Measurements from ENCODE around the gene SNAPC2. TPM values are rescaled to one million over a fixed set of nuclear protein-coding genes. Genes with fewer than 3 reads are reported as not detected.
A peak's percentile ranks its signal among the peaks of the same experiment; 100 is the strongest.

The SNAPC2 gene
- total RNA-seq, 4 donors from 2014 or later = 9.3 to 14.0 (median 11.5) TPM

- H3K27ac ChIP-seq = no peak overlapping the region
- H3K4me1 ChIP-seq = peaks cover 17 to 60% of the 10 kb centered on the region in 2 donors
- WGBS, 2 donors = 0% methylated on average over 1 of the region's 98 CpGs; no CpG with 5 or more reads in 1 of the 2 donors
- TF ChIP-seq POLR2A (IDR thresholded peaks at IDR 0.05) (no peak), CTCF (IDR thresholded peaks at IDR 0.05) (peak in 5 of 6 experiments; percentile 55 to 75 (median 58))
- H3K9me3 ChIP-seq = no peaks in the 10 kb centered on the region
- H3K27me3 ChIP-seq = no peaks in the 10 kb centered on the region
- peak; percentile 55 to 56 for DNase-seq
- H3K4me3 ChIP-seq (replicated peaks in 1 of 3) = peak overlapping the region in 1 of 3 donors; percentile 50
- intact Hi-C loops (cut with DNase I) = no loop called here
- peaks cover 11% of the 10 kb centered on the region in 2 donors for H3K36me3 ChIP-seq
These were observed 5.2 kb downstream of the SNAPC2 start for GRCh38 chr19:7925171-7925851.

GRCh38 chr19:7926021-7926726 lies 6.0 kb downstream of the SNAPC2 start, which contains the start of gene CTXN1:
CTXN1 (minus strand) TSS chr19:7926135; CDS start chr19:7925538, 597 bp downstream.
- DNase-seq = peak; percentile 65 to 68
- Histone ChIP-seq H3K4me3 (replicated peaks in 1 of 3) (peak within 1 kb of the TSS in 1 of 3 donors; percentile 50), H3K9me3 (no peaks in the 10 kb centered on the region), H3K27ac (peak within 1 kb of the TSS in 1 of 3 donors; percentile 45), H3K36me3 (peaks cover 17 to 20% of the 10 kb centered on the region in 2 donors), H3K4me1 (peaks cover 13 to 64% of the 10 kb centered on the region in 2 donors), H3K27me3 (no peaks in the 10 kb centered on the region)
- 22 to 34% methylated on average over 16 to 22 of the region's 65 CpGs for WGBS, 2 donors
- TF ChIP-seq CTCF (IDR thresholded peaks at IDR 0.05) (no peak), POLR2A (IDR thresholded peaks at IDR 0.05) (no peak)
- intact Hi-C loops (cut with DNase I) = no loop called here

- DNase-seq = peak in 1 of 2 donors; percentile 20
- Histone ChIP-seq H3K36me3 (peaks cover 24 to 27% of the 10 kb centered on the region in 2 donors), H3K4me3 (replicated peaks in 1 of 3) (no peak overlapping the region), H3K4me1 (peaks cover 8 to 63% of the 10 kb centered on the region in 2 donors), H3K27ac (peak overlapping the region in 1 of 3 donors; percentile 86), H3K9me3 (no peaks in the 10 kb centered on the region), H3K27me3 (no peaks in the 10 kb centered on the region)
- 58 to 73% methylated on average over 9 to 17 of the region's 32 CpGs for WGBS, 2 donors
- intact Hi-C loops (cut with DNase I) = no loop called here
- TF ChIP-seq POLR2A (IDR thresholded peaks at IDR 0.05) = no peak
- TF ChIP-seq CTCF (IDR thresholded peaks at IDR 0.05) = no peak
These were observed 6.8 kb downstream of the SNAPC2 start for GRCh38 chr19:7926727-7927604.

GRCh38 chr19:7927605-7928333 lies 7.6 kb downstream of the SNAPC2 start:
- DNase-seq = no peak
- Histone ChIP-seq H3K27me3 (no peaks in the 10 kb centered on the region), H3K4me1 (peaks cover 8 to 62% of the 10 kb centered on the region in 2 donors), H3K4me3 (replicated peaks in 1 of 3) (no peak overlapping the region), H3K9me3 (no peaks in the 10 kb centered on the region), H3K27ac (peak overlapping the region in 2 of 3 donors; percentile 33 to 86), H3K36me3 (peaks cover 24 to 27% of the 10 kb centered on the region in 2 donors)
- 91 to 96% methylated on average over 8 to 21 of the region's 23 CpGs for WGBS, 2 donors
- intact Hi-C loops (cut with DNase I) = no loop called here
- no peak for TF ChIP-seq POLR2A (IDR thresholded peaks at IDR 0.05)
- no peak for TF ChIP-seq CTCF (IDR thresholded peaks at IDR 0.05)

Data from thyroid gland (tissue), 4 donors.